ENCODE results near the gene EML6. TPM values are rescaled to one million over a fixed set of nuclear protein-coding genes. Genes with fewer than 3 reads are reported as not detected.

The EML6 gene
- polyA plus RNA-seq, 2 donors: 0.88 to 1.3 TPM

GRCh38 chr2:54704688-54705605 is 18.5 kb upstream of the EML6 start:
- H3K36me3 ChIP-seq (ENCODE audit: control insufficient read depth in 2 of 2, insufficient read depth in 2 of 2, low read length in 1 of 2): no peaks in the 10 kb centered on the region
- no peak overlapping the region for H3K4me3 ChIP-seq (ENCODE audit: low read depth in 1 of 2, low read length in 2 of 2)
- no peak overlapping the region for H3K27ac ChIP-seq (ENCODE audit: low read depth in 2 of 2, low read length in 1 of 2)
- 5 to 6% methylated on average over 3 of the region's 3 CpGs for WGBS, 2 donors
- H3K9me3 ChIP-seq (ENCODE audit: control insufficient read depth in 2 of 2, insufficient read depth in 1 of 2, low read depth in 1 of 2, low read length in 1 of 2): no peaks in the 10 kb centered on the region
- peaks cover 0 to 9% of the 10 kb centered on the region in 2 donors for H3K4me1 ChIP-seq (ENCODE audit: control insufficient read depth in 2 of 2, insufficient read depth in 2 of 2, low read length in 1 of 2)
- H3K27me3 ChIP-seq (ENCODE audit: control insufficient read depth in 1 of 2, insufficient read depth in 2 of 2, low read length in 2 of 2): no peaks in the 10 kb centered on the region

- WGBS, 2 donors: 80 to 90% methylated on average over 1 of the region's 1 CpG
- Histone ChIP-seq H3K36me3 (ENCODE audit: control insufficient read depth in 2 of 2, insufficient read depth in 2 of 2, low read length in 1 of 2) (no peaks in the 10 kb centered on the region), H3K4me1 (ENCODE audit: control insufficient read depth in 2 of 2, insufficient read depth in 2 of 2, low read length in 1 of 2) (peaks cover 0 to 9% of the 10 kb centered on the region in 2 donors), H3K27me3 (ENCODE audit: control insufficient read depth in 1 of 2, insufficient read depth in 2 of 2, low read length in 2 of 2) (no peaks in the 10 kb centered on the region), H3K9me3 (ENCODE audit: control insufficient read depth in 2 of 2, insufficient read depth in 1 of 2, low read depth in 1 of 2, low read length in 1 of 2) (no peaks in the 10 kb centered on the region), H3K27ac (ENCODE audit: low read depth in 2 of 2, low read length in 1 of 2) (no peak overlapping the region), H3K4me3 (ENCODE audit: low read depth in 1 of 2, low read length in 2 of 2) (no peak overlapping the region)
These were observed 16.8 kb upstream of the EML6 start for GRCh38 chr2:54706622-54707021.

- peak overlapping the region; percentile 19 to 34 for H3K27ac ChIP-seq (ENCODE audit: low read depth in 2 of 2, low read length in 1 of 2)
- peaks cover 0 to 9% of the 10 kb centered on the region in 2 donors for H3K4me1 ChIP-seq (ENCODE audit: control insufficient read depth in 2 of 2, insufficient read depth in 2 of 2, low read length in 1 of 2)
- H3K27me3 ChIP-seq (ENCODE audit: control insufficient read depth in 1 of 2, insufficient read depth in 2 of 2, low read length in 2 of 2): no peaks in the 10 kb centered on the region
- H3K4me3 ChIP-seq (ENCODE audit: low read depth in 1 of 2, low read length in 2 of 2): peak overlapping the region; percentile 51 to 55
- WGBS, 2 donors: 9 to 15% methylated on average over 35 of the region's 35 CpGs
- H3K9me3 ChIP-seq (ENCODE audit: control insufficient read depth in 2 of 2, insufficient read depth in 1 of 2, low read depth in 1 of 2, low read length in 1 of 2): no peaks in the 10 kb centered on the region
- H3K36me3 ChIP-seq (ENCODE audit: control insufficient read depth in 2 of 2, insufficient read depth in 2 of 2, low read length in 1 of 2): no peaks in the 10 kb centered on the region
These were observed 14.7 kb upstream of the EML6 start for GRCh38 chr2:54708584-54709335.

- WGBS, 2 donors: 26 to 31% methylated on average over 18 of the region's 18 CpGs
- Histone ChIP-seq H3K4me1 (ENCODE audit: control insufficient read depth in 2 of 2, insufficient read depth in 2 of 2, low read length in 1 of 2) (peaks cover 0 to 9% of the 10 kb centered on the region in 2 donors), H3K36me3 (ENCODE audit: control insufficient read depth in 2 of 2, insufficient read depth in 2 of 2, low read length in 1 of 2) (no peaks in the 10 kb centered on the region), H3K27ac (ENCODE audit: low read depth in 2 of 2, low read length in 1 of 2) (peak overlapping the region; percentile 19 to 34), H3K9me3 (ENCODE audit: control insufficient read depth in 2 of 2, insufficient read depth in 1 of 2, low read depth in 1 of 2, low read length in 1 of 2) (no peaks in the 10 kb centered on the region), H3K4me3 (ENCODE audit: low read depth in 1 of 2, low read length in 2 of 2) (peak overlapping the region; percentile 51 to 55), H3K27me3 (ENCODE audit: control insufficient read depth in 1 of 2, insufficient read depth in 2 of 2, low read length in 2 of 2) (no peaks in the 10 kb centered on the region)
These were observed 14.1 kb upstream of the EML6 start for GRCh38 chr2:54709336-54709809.

GRCh38 chr2:54710216-54710615 is 13.2 kb upstream of the EML6 start:
- no peak overlapping the region for H3K27ac ChIP-seq (ENCODE audit: low read depth in 2 of 2, low read length in 1 of 2)
- no peak overlapping the region for H3K4me3 ChIP-seq (ENCODE audit: low read depth in 1 of 2, low read length in 2 of 2)
- no peaks in the 10 kb centered on the region for H3K27me3 ChIP-seq (ENCODE audit: control insufficient read depth in 1 of 2, insufficient read depth in 2 of 2, low read length in 2 of 2)
- 85 to 86% methylated on average over 10 of the region's 10 CpGs for WGBS, 2 donors
- H3K4me1 ChIP-seq (ENCODE audit: control insufficient read depth in 2 of 2, insufficient read depth in 2 of 2, low read length in 1 of 2): peaks cover 0 to 9% of the 10 kb centered on the region in 2 donors
- no peaks in the 10 kb centered on the region for H3K36me3 ChIP-seq (ENCODE audit: control insufficient read depth in 2 of 2, insufficient read depth in 2 of 2, low read length in 1 of 2)
- H3K9me3 ChIP-seq (ENCODE audit: control insufficient read depth in 2 of 2, insufficient read depth in 1 of 2, low read depth in 1 of 2, low read length in 1 of 2): no peaks in the 10 kb centered on the region

GRCh38 chr2:54712516-54712915 is 10.9 kb upstream of the EML6 start:
- no peaks in the 10 kb centered on the region for H3K36me3 ChIP-seq (ENCODE audit: control insufficient read depth in 2 of 2, insufficient read depth in 2 of 2, low read length in 1 of 2)

GRCh38 chr2:54714996-54715395 is 8.5 kb upstream of the EML6 start:
- H3K9me3 ChIP-seq (ENCODE audit: control insufficient read depth in 2 of 2, insufficient read depth in 1 of 2, low read depth in 1 of 2, low read length in 1 of 2): no peaks in the 10 kb centered on the region
- 57 to 60% methylated on average over 4 of the region's 4 CpGs for WGBS, 2 donors
- H3K27me3 ChIP-seq (ENCODE audit: control insufficient read depth in 1 of 2, insufficient read depth in 2 of 2, low read length in 2 of 2): no peaks in the 10 kb centered on the region
- H3K4me1 ChIP-seq (ENCODE audit: control insufficient read depth in 2 of 2, insufficient read depth in 2 of 2, low read length in 1 of 2): no peaks in the 10 kb centered on the region
- H3K27ac ChIP-seq (ENCODE audit: low read depth in 2 of 2, low read length in 1 of 2): no peak overlapping the region
- H3K4me3 ChIP-seq (ENCODE audit: low read depth in 1 of 2, low read length in 2 of 2): no peak overlapping the region
- no peaks in the 10 kb centered on the region for H3K36me3 ChIP-seq (ENCODE audit: control insufficient read depth in 2 of 2, insufficient read depth in 2 of 2, low read length in 1 of 2)

More at GRCh38 chr2:54712516-54712915, 10.9 kb upstream of the EML6 start:
- H3K27me3 ChIP-seq (ENCODE audit: control insufficient read depth in 1 of 2, insufficient read depth in 2 of 2, low read length in 2 of 2): no peaks in the 10 kb centered on the region
- 91 to 95% methylated on average over 6 of the region's 6 CpGs for WGBS, 2 donors
- H3K9me3 ChIP-seq (ENCODE audit: control insufficient read depth in 2 of 2, insufficient read depth in 1 of 2, low read depth in 1 of 2, low read length in 1 of 2): no peaks in the 10 kb centered on the region
- H3K4me3 ChIP-seq (ENCODE audit: low read depth in 1 of 2, low read length in 2 of 2): no peak overlapping the region
- H3K27ac ChIP-seq (ENCODE audit: low read depth in 2 of 2, low read length in 1 of 2): no peak overlapping the region
- H3K4me1 ChIP-seq (ENCODE audit: control insufficient read depth in 2 of 2, insufficient read depth in 2 of 2, low read length in 1 of 2): peaks cover 0 to 9% of the 10 kb centered on the region in 2 donors

GRCh38 chr2:54716375-54716774 is 7.1 kb upstream of the EML6 start:
- Histone ChIP-seq H3K27me3 (ENCODE audit: control insufficient read depth in 1 of 2, insufficient read depth in 2 of 2, low read length in 2 of 2) (no peaks in the 10 kb centered on the region), H3K9me3 (ENCODE audit: control insufficient read depth in 2 of 2, insufficient read depth in 1 of 2, low read depth in 1 of 2, low read length in 1 of 2) (no peaks in the 10 kb centered on the region), H3K36me3 (ENCODE audit: control insufficient read depth in 2 of 2, insufficient read depth in 2 of 2, low read length in 1 of 2) (no peaks in the 10 kb centered on the region), H3K27ac (ENCODE audit: low read depth in 2 of 2, low read length in 1 of 2) (no peak overlapping the region), H3K4me1 (ENCODE audit: control insufficient read depth in 2 of 2, insufficient read depth in 2 of 2, low read length in 1 of 2) (no peaks in the 10 kb centered on the region), H3K4me3 (ENCODE audit: low read depth in 1 of 2, low read length in 2 of 2) (no peak overlapping the region)

GRCh38 chr2:54720563-54720962 is 2.9 kb upstream of the EML6 start:
- 67 to 70% methylated on average over 2 of the region's 2 CpGs for WGBS, 2 donors
- H3K9me3 ChIP-seq (ENCODE audit: control insufficient read depth in 2 of 2, insufficient read depth in 1 of 2, low read depth in 1 of 2, low read length in 1 of 2): no peaks in the 10 kb centered on the region
- H3K4me3 ChIP-seq (ENCODE audit: low read depth in 1 of 2, low read length in 2 of 2): no peak overlapping the region
- no peaks in the 10 kb centered on the region for H3K4me1 ChIP-seq (ENCODE audit: control insufficient read depth in 2 of 2, insufficient read depth in 2 of 2, low read length in 1 of 2)
- no peaks in the 10 kb centered on the region for H3K36me3 ChIP-seq (ENCODE audit: control insufficient read depth in 2 of 2, insufficient read depth in 2 of 2, low read length in 1 of 2)
- no peaks in the 10 kb centered on the region for H3K27me3 ChIP-seq (ENCODE audit: control insufficient read depth in 1 of 2, insufficient read depth in 2 of 2, low read length in 2 of 2)
- H3K27ac ChIP-seq (ENCODE audit: low read depth in 2 of 2, low read length in 1 of 2): no peak overlapping the region

Measured in esophagus (tissue), 2 donors.